GM18867 (cell line): ENCODE data around the gene MAST4.

Source experiments
- ATAC-seq: cut with Tn5 transposase; IDR thresholded peaks from one replicate; pipeline ENCODE4 v1.9.1; 2021; ENCODE audit warnings: mild to moderate bottlenecking, moderate library complexity; ENCODE audit not compliant: unreplicated experiment

Gene MAST4

DNA sequence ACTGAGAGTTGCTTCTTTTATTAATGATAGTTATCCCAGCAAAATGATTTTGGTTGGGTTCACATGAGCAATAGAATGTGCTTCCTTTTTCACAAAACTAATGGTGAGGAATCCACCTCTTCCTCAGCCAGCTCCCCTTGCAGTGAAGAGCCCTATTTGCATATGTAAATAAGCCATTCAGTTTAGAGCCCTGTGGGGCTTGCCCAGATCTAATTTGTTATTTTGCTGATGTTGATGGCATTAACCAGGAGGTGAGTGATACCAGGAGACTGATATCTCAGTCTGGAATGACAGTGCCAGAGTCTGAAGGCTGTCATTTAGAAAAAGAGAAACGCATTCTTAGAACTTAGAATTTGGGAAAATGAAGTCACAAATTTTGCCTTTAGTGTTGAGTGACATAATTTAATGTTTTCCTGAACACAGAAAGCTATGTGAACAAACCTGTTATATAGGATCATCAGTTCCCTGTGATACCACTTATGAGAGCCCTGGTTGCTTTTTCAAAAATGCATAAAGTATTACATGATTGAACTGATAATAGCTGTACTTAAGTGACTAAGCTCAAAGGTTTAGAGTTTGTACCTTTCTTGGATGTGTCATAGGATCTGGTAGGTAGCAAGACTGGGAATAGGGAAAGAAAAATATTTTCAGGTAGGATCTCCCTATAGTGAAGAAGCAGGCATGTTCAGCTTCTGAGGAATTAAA is 271.6 kb downstream of the MAST4 start:
- ATAC-seq, result no peak

GRCh38 chr5:66869347-66869746 is 273.2 kb downstream of the MAST4 start:
- no peak for ATAC-seq

DNA sequence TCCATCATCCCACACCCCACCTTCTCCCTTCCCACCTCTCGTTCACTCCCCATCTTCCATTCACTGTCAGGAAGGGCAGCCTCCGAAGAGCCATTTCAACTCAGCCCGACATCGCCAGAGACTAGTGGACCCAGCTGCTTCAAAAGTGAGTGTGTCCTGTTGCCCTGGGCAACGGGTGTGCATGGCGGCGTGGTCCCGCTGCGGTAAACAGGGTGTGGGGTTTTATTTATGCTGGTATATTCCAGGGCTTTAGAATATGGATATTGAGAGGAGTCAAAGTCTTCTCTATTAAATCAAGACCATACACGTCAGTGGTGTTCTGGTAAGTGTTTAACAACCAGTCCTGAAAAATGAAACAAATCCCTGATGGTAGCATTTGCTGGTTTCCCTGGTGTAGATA is 274.5 kb downstream of the MAST4 start:
- ATAC-seq, result no peak

GRCh38 chr5:66871651-66872050 is 275.5 kb downstream of the MAST4 start:
- no peak for ATAC-seq

GRCh38 chr5:66872736-66873331 is 276.6 kb downstream of the MAST4 start:
- no peak for ATAC-seq

GRCh38 chr5:66874004-66874403 is 277.8 kb downstream of the MAST4 start:
- no peak for ATAC-seq

- ATAC-seq, result no peak
Measured at GRCh38 chr5:66875315-66875714, 279.1 kb downstream of the MAST4 start.

GRCh38 chr5:66876266-66876807 is 280.1 kb downstream of the MAST4 start:
- no peak for ATAC-seq

- no peak for ATAC-seq
Measured at GRCh38 chr5:66877843-66878242, 281.6 kb downstream of the MAST4 start.

DNA sequence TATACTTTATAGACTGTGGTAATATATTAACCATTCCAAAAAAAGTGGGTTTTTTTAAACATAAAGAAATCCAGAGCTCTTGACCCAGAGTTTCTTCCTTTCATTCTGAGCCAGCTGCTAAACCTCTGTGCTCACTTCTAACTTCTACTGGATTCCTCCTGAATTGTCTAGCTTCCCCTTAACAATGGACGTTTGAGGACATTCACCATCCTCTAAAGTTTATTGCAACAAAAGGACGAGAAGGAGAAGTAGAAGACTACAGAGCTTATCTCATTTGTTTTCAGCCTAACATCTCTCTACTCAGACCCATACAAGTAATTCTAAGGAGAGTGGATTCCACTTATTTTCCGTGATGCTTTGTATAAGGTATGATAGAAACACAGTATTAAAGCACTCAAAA is 284.2 kb downstream of the MAST4 start:
- ATAC-seq, result no peak

DNA sequence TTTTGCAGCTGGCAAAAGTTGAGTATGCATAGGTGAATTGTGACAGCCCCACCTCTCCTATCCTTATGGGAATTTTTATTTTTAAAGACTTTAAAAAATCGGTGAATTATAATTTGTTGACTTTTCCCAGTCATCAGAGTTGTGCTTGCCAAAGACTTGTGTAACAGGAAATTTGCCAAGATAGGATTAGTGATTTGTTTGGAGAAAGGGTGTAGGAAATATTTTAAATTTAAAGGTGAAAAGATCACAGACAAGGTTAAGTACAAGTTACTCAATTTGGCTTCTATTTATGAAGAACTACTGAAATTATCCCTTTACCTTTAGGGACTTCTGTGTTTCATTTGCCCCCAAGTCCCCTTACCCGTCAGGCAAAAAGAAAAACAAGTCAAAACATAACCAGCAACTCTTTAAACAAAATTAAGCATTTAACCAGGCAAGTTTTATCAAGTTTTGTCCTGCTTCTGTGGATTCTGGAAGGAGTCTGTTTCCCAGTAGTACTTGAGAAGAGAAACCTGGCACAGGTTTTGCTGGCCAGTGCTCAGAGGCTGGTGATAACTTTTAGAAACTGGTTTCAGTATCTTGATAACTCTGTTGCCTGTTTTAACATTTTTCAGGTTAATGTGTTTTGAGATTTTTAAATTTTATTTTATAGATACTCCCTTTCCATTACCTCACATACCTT is 285.4 kb downstream of the MAST4 start:
- no peak for ATAC-seq

DNA sequence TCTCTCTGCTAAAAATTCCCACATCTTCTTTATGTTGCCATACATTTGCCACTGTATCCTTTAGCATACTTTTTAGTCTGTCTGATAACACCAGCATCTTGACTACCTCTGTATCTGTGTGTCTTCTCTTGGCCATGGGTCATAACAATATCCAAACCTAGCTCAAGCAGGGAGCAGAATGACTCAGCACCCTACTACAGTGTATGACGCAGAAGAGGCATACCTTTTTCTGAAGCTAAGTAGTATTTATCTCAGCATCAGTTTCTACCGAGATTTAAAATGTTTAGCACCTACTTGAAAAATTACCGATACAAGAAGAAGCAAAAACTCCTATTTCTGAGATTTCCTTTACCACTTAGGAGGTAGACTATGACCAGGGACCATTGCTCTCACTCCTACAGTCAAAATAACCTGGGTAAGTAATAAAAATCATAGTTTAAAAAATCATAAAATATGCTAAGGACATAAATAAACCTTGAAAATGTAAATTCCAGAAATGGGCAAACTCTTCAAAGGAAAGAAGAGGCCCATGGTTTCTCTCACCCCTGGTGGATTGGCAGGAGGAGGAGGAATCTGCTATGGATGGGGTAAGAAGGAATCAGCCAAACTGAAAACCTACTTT is 286.5 kb downstream of the MAST4 start:
- peak; percentile 70 for ATAC-seq

DNA sequence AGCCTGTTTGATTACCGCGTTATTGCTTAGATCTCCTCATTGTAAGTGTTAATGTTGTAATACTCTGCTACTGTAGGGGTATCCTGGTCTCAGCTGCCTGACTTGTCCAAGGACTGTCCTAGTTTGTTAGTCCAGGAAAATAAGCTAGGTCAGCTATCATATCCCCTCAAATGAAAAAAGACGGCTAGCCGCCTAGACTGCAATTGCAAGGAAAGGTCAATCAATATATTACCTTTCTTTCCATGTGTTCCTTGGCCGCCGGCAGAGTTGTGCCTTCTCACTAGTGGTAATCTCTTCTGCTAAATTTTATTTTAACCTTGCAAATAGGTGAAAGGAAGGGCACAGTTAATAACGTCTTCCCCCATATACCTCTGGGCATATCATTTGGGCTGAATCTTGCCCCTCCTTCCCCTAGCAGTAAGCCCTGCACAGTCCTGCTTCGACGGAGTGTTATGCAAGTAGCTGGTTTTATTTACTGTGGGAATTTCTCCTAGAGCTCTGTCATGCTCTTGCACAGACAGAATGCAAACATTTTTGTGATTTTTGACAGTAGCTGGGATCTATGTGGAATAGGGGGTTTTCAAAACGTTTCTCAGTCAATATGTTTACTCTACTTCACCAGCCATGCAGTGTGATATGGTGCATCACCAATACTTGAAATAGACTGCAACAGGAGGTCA is 288.5 kb downstream of the MAST4 start:
- no peak for ATAC-seq

- ATAC-seq, result no peak
Measured at GRCh38 chr5:66886941-66887340, 290.7 kb downstream of the MAST4 start.

DNA sequence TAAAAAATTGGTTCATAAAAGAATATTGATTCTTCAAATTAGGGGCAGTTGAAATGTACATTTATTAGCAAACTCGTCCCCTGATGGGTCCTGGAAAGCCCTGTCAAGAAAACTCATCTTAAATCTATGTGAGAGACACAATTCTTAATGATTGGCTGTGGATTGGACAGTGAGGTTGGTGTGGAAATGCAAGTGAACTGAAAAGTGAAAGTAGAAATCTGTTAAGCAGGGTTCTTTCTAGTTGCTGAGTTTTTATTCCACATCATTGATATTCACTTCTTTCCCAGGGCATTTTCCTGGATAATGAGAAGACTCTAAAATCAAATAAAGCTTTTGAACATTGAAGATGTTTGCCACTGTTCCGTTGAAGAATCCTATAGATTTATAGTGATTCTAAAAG is 292.4 kb downstream of the MAST4 start:
- no peak for ATAC-seq

DNA sequence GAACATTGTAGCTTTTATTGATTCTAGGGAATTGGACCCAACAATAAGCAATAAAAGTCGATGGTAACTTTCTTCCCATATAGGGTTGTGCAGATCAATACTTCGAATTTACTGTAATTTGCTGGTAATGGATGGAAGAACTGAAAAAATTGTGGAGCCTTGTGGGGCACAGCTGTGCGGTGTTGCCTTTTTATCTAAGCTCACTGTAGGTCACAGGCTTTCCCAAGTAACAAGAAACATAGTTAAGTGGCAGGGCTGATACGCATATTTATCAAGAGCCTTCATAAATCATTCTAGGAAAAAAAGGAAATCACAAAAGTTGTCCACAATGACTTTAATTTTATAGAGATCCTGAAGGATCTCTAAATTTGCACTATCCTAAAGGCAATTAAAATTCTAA is 292.9 kb downstream of the MAST4 start:
- no peak for ATAC-seq

DNA sequence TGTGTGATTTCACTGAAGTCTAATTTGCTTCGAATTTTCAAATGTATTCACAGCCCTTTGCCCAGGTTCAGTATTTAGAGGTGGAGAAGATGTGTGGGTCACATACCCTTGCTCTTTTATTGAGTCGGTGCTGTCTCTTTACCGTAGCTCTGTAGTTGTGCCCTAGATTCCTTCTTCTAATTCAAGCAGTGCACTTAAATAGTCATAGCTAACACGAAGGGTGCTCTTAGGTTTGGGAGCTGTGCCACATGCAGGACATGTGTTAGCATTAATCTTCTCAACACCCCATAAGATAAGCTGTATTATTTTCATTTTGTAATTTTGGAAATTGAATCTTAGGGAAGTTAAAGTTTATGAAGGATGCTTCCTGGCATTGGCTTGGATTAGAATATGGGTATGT is 293.3 kb downstream of the MAST4 start:
- no peak for ATAC-seq

- no peak for ATAC-seq
Measured at GRCh38 chr5:66891184-66891925, 295.2 kb downstream of the MAST4 start.

DNA sequence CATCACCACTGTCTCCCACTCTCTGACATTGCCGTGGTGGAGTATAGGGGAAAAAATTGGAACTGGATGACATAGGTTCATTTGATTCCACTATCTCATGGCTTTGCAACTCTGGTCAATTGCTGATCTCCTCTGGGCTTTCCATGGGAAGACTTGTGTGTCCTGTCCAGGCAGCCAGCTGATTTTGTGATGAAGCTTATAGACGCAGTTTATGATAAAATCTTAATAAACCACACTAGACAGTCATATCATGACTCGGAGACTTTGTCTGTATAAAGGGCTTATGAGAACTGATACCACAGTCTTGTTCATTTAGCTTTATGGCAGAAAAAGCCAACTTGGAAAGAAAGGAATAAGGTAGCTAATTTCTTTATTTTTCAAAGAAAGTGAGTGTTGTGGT is 296.5 kb downstream of the MAST4 start:
- ATAC-seq, result no peak

GRCh38 chr5:66894480-66895240 is 298.5 kb downstream of the MAST4 start:
- no peak for ATAC-seq
